DND-41 (cell line): Measurements from ENCODE around the gene DBNDD2.
A peak's percentile ranks its signal among the peaks of the same experiment; 100 is the strongest.

Experiments used
- ATAC-seq: fragments of 200-7000 bp; cut with Tn5 transposase; 3 replicates; pipeline ENCODE4 v1.9.1; 2021; ENCODE audit warnings: low read depth; ENCODE audit not compliant: insufficient read depth
- DNase-seq: peaks from one replicate; pipeline ENCODE4 v3.0.0-alpha.2; 2020
- H2AFZ ChIP-seq: 2 replicates; pipeline ENCODE4 v1.6.0; 2012; ENCODE audit warnings: low read depth, low read length
- H3K27ac ChIP-seq: 2 replicates; pipeline ENCODE4 v1.5.1; 2012; ENCODE audit warnings: low read length, inconsistent platforms
- H3K27me3 ChIP-seq: fragments of 200-600 bp; sonication (generic); 2 replicates; pipeline ENCODE4 v1.6.0; 2012; ENCODE audit warnings: low read length, mild to moderate bottlenecking, inconsistent platforms; ENCODE audit not compliant: insufficient read depth, poor library complexity
- H3K36me3 ChIP-seq: 2 replicates; pipeline ENCODE4 v1.5.1; 2012; ENCODE audit warnings: low read length, inconsistent platforms; ENCODE audit not compliant: insufficient read depth
- H3K4me1 ChIP-seq: 2 replicates; pipeline ENCODE4 v1.5.1; 2012; ENCODE audit warnings: mild to moderate bottlenecking, low read length; ENCODE audit not compliant: insufficient read depth
- H3K4me2 ChIP-seq: 2 replicates; pipeline ENCODE4 v1.6.0; 2012; ENCODE audit warnings: mild to moderate bottlenecking, moderate library complexity, low read length, inconsistent platforms; ENCODE audit not compliant: insufficient read depth
- H3K4me3 ChIP-seq, 2 experiments: fragments of 200-600 bp in 1 of 2; shearing (Covaris generic) in 1 of 2; 2 replicates each; pipeline ENCODE4 v1.5.1; 2012 to 2016; ENCODE audit warnings: inconsistent platforms in 2 of 2, low read length in 2 of 2, mild to moderate bottlenecking in 2 of 2, low read depth in 1 of 2, moderate library complexity in 1 of 2
- H3K79me2 ChIP-seq: 2 replicates; pipeline ENCODE4 v1.6.0; 2012; ENCODE audit warnings: low read length, inconsistent platforms; ENCODE audit not compliant: insufficient read depth
- H3K9ac ChIP-seq: 2 replicates; pipeline ENCODE4 v1.6.0; 2012; ENCODE audit warnings: low read depth, mild to moderate bottlenecking, inconsistent platforms, low read length, moderate library complexity
- H3K9me3 ChIP-seq: 2 replicates; pipeline ENCODE4 v1.5.1; 2012; ENCODE audit warnings: low read length, moderate library complexity, mild to moderate bottlenecking, inconsistent platforms; ENCODE audit not compliant: insufficient read depth, severe bottlenecking
- H4K20me1 ChIP-seq: 2 replicates; pipeline ENCODE4 v1.6.0; 2012; ENCODE audit warnings: low read length; ENCODE audit not compliant: insufficient read depth
- CTCF ChIP-seq: IDR thresholded peaks from 2 replicates; pipeline ENCODE4 v1.5.1; 2012; ENCODE audit warnings: borderline replicate concordance, low read length, moderate library complexity, mild to moderate bottlenecking; ENCODE audit not compliant: poor library complexity, severe bottlenecking; ENCODE audit errors: extremely low read depth
- EZH2 ChIP-seq: IDR thresholded peaks from 3 replicates; pipeline ENCODE4 v1.6.1; 2012; ENCODE audit warnings: borderline replicate concordance, low read depth, mild to moderate bottlenecking, moderate library complexity, low read length, inconsistent platforms; ENCODE audit not compliant: severe bottlenecking

Gene DBNDD2

DNA sequence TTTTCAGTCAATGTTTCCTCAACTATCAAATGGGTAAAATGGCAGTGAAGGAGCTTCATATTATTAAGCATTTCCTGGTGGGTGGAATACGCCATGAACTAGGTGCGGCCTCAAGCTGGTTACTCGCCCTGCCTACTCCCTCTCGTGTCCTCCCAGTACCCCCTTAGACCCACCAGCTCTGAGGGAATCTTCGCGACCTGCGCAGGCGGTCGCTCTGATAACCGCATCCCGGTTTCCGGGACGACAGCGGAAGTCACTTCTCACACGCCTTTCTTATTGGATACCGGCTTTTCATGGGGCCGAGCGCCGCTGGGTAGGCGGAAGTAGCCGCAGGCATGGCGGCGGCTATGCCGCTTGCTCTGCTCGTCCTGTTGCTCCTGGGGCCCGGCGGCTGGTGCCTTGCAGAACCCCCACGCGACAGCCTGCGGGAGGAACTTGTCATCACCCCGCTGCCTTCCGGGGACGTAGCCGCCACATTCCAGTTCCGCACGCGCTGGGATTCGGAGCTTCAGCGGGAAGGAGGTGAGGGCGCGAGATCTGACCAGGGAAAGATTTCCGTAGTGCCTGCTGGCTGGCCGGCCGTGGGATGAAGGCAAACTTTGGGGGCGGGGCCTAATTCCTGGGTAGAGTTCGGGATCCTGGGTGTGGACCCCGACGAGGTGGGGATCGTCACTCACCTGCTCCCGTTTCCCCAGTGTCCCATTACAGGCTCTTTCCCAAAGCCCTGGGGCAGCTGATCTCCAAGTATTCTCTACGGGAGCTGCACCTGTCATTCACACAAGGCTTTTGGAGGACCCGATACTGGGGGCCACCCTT, 7.9 kb downstream of the DBNDD2 start, which contains the start of gene PIGT:
Gene PIGT, plus strand, starts transcription at position 320 of the 816 bp plus-strand sequence. Its CDS starts 16 bp downstream, at position 336.
- H3K27ac ChIP-seq: peak within 1 kb of the TSS; percentile 79
- no peak for TF ChIP-seq EZH2
- TF ChIP-seq CTCF: peak; percentile 20

DNA sequence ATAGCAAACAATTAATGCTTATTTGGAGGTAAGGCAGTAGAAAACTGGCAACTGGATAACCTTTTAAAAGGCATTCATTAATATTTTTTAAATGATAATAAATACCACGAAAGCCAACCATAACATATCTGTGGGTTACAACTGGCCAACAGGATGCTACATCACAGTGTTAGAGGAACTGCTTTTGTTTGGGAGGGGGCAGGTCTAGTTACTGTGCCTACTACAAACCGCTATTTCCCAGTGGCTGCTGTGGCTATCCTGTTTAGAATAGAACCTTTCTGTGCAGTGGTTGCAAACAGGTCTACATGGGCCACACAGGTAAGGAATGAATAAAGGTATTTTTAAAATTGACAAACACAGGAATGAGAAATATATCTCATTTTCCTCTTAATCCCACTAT, 8.8 kb downstream of the DBNDD2 start:
- Histone ChIP-seq H3K9me3 (no peaks in the 10 kb centered on the region), H2AFZ (no peak overlapping the region), H3K9ac (peak overlapping the region; percentile 79), H3K79me2 (peaks cover 39% of the 10 kb centered on the region), H3K4me3 (peak overlapping the region; percentile 73 to 74; a peak in 3 of 4 replicates), H3K4me1 (peaks cover 36% of the 10 kb centered on the region), H3K27me3 (no peaks in the 10 kb centered on the region), H4K20me1 (peaks cover 13% of the 10 kb centered on the region; the same call in 1 of the 2 replicates), H3K36me3 (peaks cover 48% of the 10 kb centered on the region), H3K27ac (peak overlapping the region; percentile 79), H3K4me2 (peak overlapping the region; percentile 94)
- ATAC-seq: no peak
- TF ChIP-seq CTCF (no peak), EZH2 (no peak)
- DNase-seq: no peak

More for the DNA sequence above, 7.9 kb downstream of the DBNDD2 start, which contains the start of gene PIGT:
- no peaks in the 10 kb centered on the region for H3K9me3 ChIP-seq
- H4K20me1 ChIP-seq: peaks cover 13% of the 10 kb centered on the region; the same call in 1 of the 2 replicates
- H3K4me1 ChIP-seq: peaks cover 36% of the 10 kb centered on the region
- peak within 1 kb of the TSS; percentile 94 for H2AFZ ChIP-seq
- H3K36me3 ChIP-seq: peaks cover 42% of the 10 kb centered on the region
- DNase-seq (peak; percentile 94), ATAC-seq (peak; percentile 99)
- H3K4me3 ChIP-seq: peak within 1 kb of the TSS; percentile 73 to 74
- H3K9ac ChIP-seq: peak within 1 kb of the TSS; percentile 79
- no peaks in the 10 kb centered on the region for H3K27me3 ChIP-seq
- peak within 1 kb of the TSS; percentile 94 for H3K4me2 ChIP-seq
- peaks cover 39% of the 10 kb centered on the region for H3K79me2 ChIP-seq

GRCh38 chr20:45419188-45420091, 11.4 kb downstream of the DBNDD2 start:
- Histone ChIP-seq H3K27ac (no peak overlapping the region), H2AFZ (no peak overlapping the region)

More at GRCh38 chr20:45419188-45420091, 11.4 kb downstream of the DBNDD2 start:
- peaks cover 36% of the 10 kb centered on the region for H3K4me1 ChIP-seq
- peaks cover 39% of the 10 kb centered on the region for H3K79me2 ChIP-seq
- DNase-seq (no peak), ATAC-seq (no peak)
- no peaks in the 10 kb centered on the region for H3K9me3 ChIP-seq
- no peaks in the 10 kb centered on the region for H3K27me3 ChIP-seq
- peaks cover 70% of the 10 kb centered on the region for H3K36me3 ChIP-seq
- no peak for TF ChIP-seq EZH2
- TF ChIP-seq CTCF: no peak
- H3K4me2 ChIP-seq: no peak overlapping the region
- H4K20me1 ChIP-seq: peaks cover 13% of the 10 kb centered on the region; the same call in 1 of the 2 replicates
- H3K4me3 ChIP-seq: no peak overlapping the region
- no peak overlapping the region for H3K9ac ChIP-seq
